A549 (cell line): ENCODE measurements around the gene ECT2. TPM values are rescaled to one million over a fixed set of nuclear protein-coding genes. Genes with fewer than 3 reads are reported as not detected.
"Not testable (repeated sequence)": the region's sequence is repeated elsewhere in the genome, so short reads cannot be mapped to it uniquely, and the experiment has no call there.

ENCODE experiments used
- ATAC-seq, 2 experiments: fragments of 200-7000 bp in 1 of 2; fragments of >200 bp in 1 of 2; cut with Nextera tagmentation in 1 of 2; cut with Tn5 transposase in 1 of 2; 3 replicates each; pipeline versions ENCODE4 v1.8.0 to v1.9.1; 2018 to 2020; ENCODE audit warnings: mild to moderate bottlenecking in 1 of 2, moderate library complexity in 1 of 2
- CTCF ChIA-PET: fragments of 300-600 bp; sonication (Branson Sonifier 250); formaldehyde crosslinking; extraction: SDS; loops from one replicate; lab custom pipeline; 2021; ENCODE audit warnings: antibody characterized with exemption, inconsistent platforms; lab: Yijun Ruan, JAX
- POLR2A ChIA-PET: fragments of 350-600 bp; formaldehyde crosslinking; extraction: SDS; loops from one replicate; lab custom pipeline; 2021; ENCODE audit warnings: antibody characterized with exemption, inconsistent platforms; lab: Yijun Ruan, JAX
- DNase-seq, 2 experiments: peaks; one replicate each; pipeline versions ENCODE4 v3.0.0 to v3.0.0-alpha.2; 2011 to 2016; ENCODE audit warnings: low read depth in 1 of 2, low spot score in 1 of 2
- FAIRE-seq: peaks from 2 replicates; lab custom pipeline; 2011; peaks lifted over from hg19 to GRCh38; lab: Jason Lieb, UNC
- H3K27ac ChIP-seq, 2 experiments: fragments of >200 bp; sonication (Bioruptor Twin); formaldehyde crosslinking; 3 replicates each; pipeline ENCODE4 v1.5.1; 2016 to 2017
- H3K4me1 ChIP-seq: fragments of >200 bp; sonication (Bioruptor Twin); formaldehyde crosslinking; 3 replicates; pipeline ENCODE4 v1.6.1; 2016
- H3K4me2 ChIP-seq: fragments of >200 bp; sonication (Bioruptor Twin); formaldehyde crosslinking; 3 replicates; pipeline ENCODE4 v1.6.1; 2016
- H3K4me3 ChIP-seq: fragments of >200 bp; sonication (Bioruptor Twin); formaldehyde crosslinking; 3 replicates; pipeline ENCODE4 v1.5.1; 2016
- H3K9me3 ChIP-seq: fragments of >200 bp; sonication (Bioruptor Twin); formaldehyde crosslinking; 3 replicates; pipeline ENCODE4 v1.6.1; 2016
- BCL3 ChIP-seq: fragments of >200 bp; sonication (Bioruptor Twin); formaldehyde crosslinking; IDR thresholded peaks from 3 replicates; pipeline ENCODE4 v1.6.1; 2016
- CBX8 ChIP-seq: fragments of 200-600 bp; sonication (generic); IDR thresholded peaks from 2 replicates; pipeline ENCODE4 v1.6.1; 2016
- CHD4 ChIP-seq: fragments of 200-600 bp; sonication (generic); IDR thresholded peaks from 2 replicates; pipeline ENCODE4 v1.6.1; 2016; ENCODE audit warnings: antibody characterized with exemption, mild to moderate bottlenecking, borderline replicate concordance
- EP300 ChIP-seq, 2 experiments: fragments of >200 bp; sonication (Bioruptor Twin); formaldehyde crosslinking; IDR thresholded peaks; 2 replicates in 1 of 2; 3 replicates in 1 of 2; pipeline ENCODE4 v1.6.1; 2016 to 2017
- FOXS1 ChIP-seq: fragments of 250-450 bp; sonication (Bioruptor Pico); IDR thresholded peaks from 2 replicates; pipeline ENCODE4 v1.5.0; 2020; ENCODE audit warnings: mild to moderate bottlenecking, moderate library complexity
- GATA3 ChIP-seq: IDR thresholded peaks from 2 replicates; pipeline ENCODE4 v1.6.1; 2012; ENCODE audit warnings: borderline replicate concordance
- HEYL ChIP-seq: fragments of 250-450 bp; sonication (Bioruptor Pico); IDR thresholded peaks from 2 replicates; pipeline ENCODE4 v1.8.0; 2021; ENCODE audit warnings: mild to moderate bottlenecking, moderate library complexity
- HOXB5 ChIP-seq: fragments of 250-450 bp; sonication (Bioruptor Pico); IDR thresholded peaks from 2 replicates; pipeline ENCODE4 v1.5.0; 2020; ENCODE audit warnings: mild to moderate bottlenecking, moderate library complexity
- JUN ChIP-seq, 2 experiments: fragments of >200 bp; sonication (Bioruptor Twin); formaldehyde crosslinking; IDR thresholded peaks; 2 replicates in 1 of 2; 3 replicates in 1 of 2; pipeline ENCODE4 v1.6.1; 2016 to 2017
- MAFK ChIP-seq: fragments of 450-650 bp; IDR thresholded peaks from 2 replicates; pipeline ENCODE4 v1.6.1; 2014; ENCODE audit not compliant: partially characterized antibody
- MYC ChIP-seq: IDR thresholded peaks from 2 replicates; pipeline ENCODE4 v1.6.1; 2012; ENCODE audit warnings: mild to moderate bottlenecking, inconsistent platforms, low read length, improper control_type of control experiment, borderline replicate concordance
- NFE2L2 ChIP-seq: fragments of 150-350 bp; conservative IDR thresholded peaks from 2 replicates; pipeline ENCODE4 v1.6.1; 2014; ENCODE audit warnings: low read length
- NPAS2 ChIP-seq: fragments of 250-450 bp; sonication (Bioruptor Pico); IDR thresholded peaks from 2 replicates; pipeline ENCODE4 v1.8.0; 2022; ENCODE audit warnings: mild to moderate bottlenecking, moderate library complexity, borderline replicate concordance
- NR3C1 ChIP-seq: fragments of >200 bp; sonication (Bioruptor Twin); formaldehyde crosslinking; IDR thresholded peaks from 3 replicates; pipeline ENCODE4 v1.6.1; 2017
- PHF8 ChIP-seq: fragments of 200-600 bp; sonication (generic); IDR thresholded peaks from 2 replicates; pipeline ENCODE4 v1.6.1; 2016; ENCODE audit warnings: low read depth, mild to moderate bottlenecking, antibody characterized with exemption, moderate library complexity, borderline replicate concordance
- POLR2A ChIP-seq: IDR thresholded peaks from 2 replicates; pipeline ENCODE4 v1.6.1; 2012; ENCODE audit warnings: mild to moderate bottlenecking, low read length
- POLR2AphosphoS2 ChIP-seq: conservative IDR thresholded peaks from 2 replicates; pipeline ENCODE4 v1.6.1; 2012; ENCODE audit warnings: low read length, improper control_type of control experiment, inconsistent platforms
- RAD21 ChIP-seq, 2 experiments: fragments of >200 bp in 1 of 2; sonication (Bioruptor Twin) in 1 of 2; formaldehyde crosslinking in 1 of 2; IDR thresholded peaks in 1 of 2; conservative IDR thresholded peaks in 1 of 2; 2 replicates in 1 of 2; 3 replicates in 1 of 2; pipeline ENCODE4 v1.6.1; 2012 to 2018; ENCODE audit warnings: inconsistent platforms in 1 of 2
- RARB ChIP-seq: fragments of 250-450 bp; sonication (Bioruptor Pico); IDR thresholded peaks from 2 replicates; pipeline ENCODE4 v1.8.0; 2021; ENCODE audit warnings: mild to moderate bottlenecking, moderate library complexity
- RCOR1 ChIP-seq: fragments of 150-350 bp; IDR thresholded peaks from 2 replicates; pipeline ENCODE4 v1.6.1; 2014; ENCODE audit warnings: antibody characterized with exemption, low read length, low read depth
- RFX5 ChIP-seq: fragments of 450-650 bp; IDR thresholded peaks from 2 replicates; pipeline ENCODE4 v1.7.1; 2014; ENCODE audit warnings: antibody characterized with exemption, mild to moderate bottlenecking, moderate library complexity
- RNF2 ChIP-seq: fragments of 200-600 bp; sonication (generic); IDR thresholded peaks from 2 replicates; pipeline ENCODE4 v1.6.1; 2016; ENCODE audit warnings: low read depth, mild to moderate bottlenecking, antibody characterized with exemption, moderate library complexity, borderline replicate concordance
- SMC3 ChIP-seq: fragments of >200 bp; sonication (Bioruptor Twin); formaldehyde crosslinking; IDR thresholded peaks from 3 replicates; pipeline ENCODE4 v1.6.1; 2018; ENCODE audit warnings: inconsistent platforms
- TP53 ChIP-seq: fragments of 250-450 bp; sonication (Bioruptor Pico); IDR thresholded peaks from 2 replicates; pipeline ENCODE4 v1.5.0; 2021; ENCODE audit warnings: mild to moderate bottlenecking, moderate library complexity
- ZC3H11A ChIP-seq: fragments of 450-650 bp; IDR thresholded peaks from 2 replicates; pipeline ENCODE4 v1.6.1; 2014; ENCODE audit warnings: antibody characterized with exemption, mild to moderate bottlenecking
- ZFP36 ChIP-seq: fragments of 450-650 bp; IDR thresholded peaks from 2 replicates; pipeline ENCODE4 v1.6.1; 2014; ENCODE audit warnings: borderline replicate concordance; ENCODE audit not compliant: partially characterized antibody
- ZNF302 ChIP-seq: fragments of 250-450 bp; sonication (Bioruptor Pico); IDR thresholded peaks from 2 replicates; pipeline ENCODE4 v1.9.0; 2021; ENCODE audit warnings: inconsistent platforms, mild to moderate bottlenecking, moderate library complexity
- ZSCAN20 ChIP-seq: fragments of 250-450 bp; sonication (Bioruptor Pico); IDR thresholded peaks from 2 replicates; pipeline ENCODE4 v1.8.0; 2022; ENCODE audit warnings: mild to moderate bottlenecking, moderate library complexity
- WGBS: methylation state at CpG from one replicate; pipeline ENCODE4 v1.1.6; 2017; ENCODE audit errors: missing lambda C conversion rate; 5-methylcytosine and 5-hydroxymethylcytosine counted together
- polyA plus RNA-seq, 4 experiments: library from polyadenylated mRNA; depleted of rRNA in 3 of 4; stranded (reverse); fragments of >200 nt; fragmentation: RNase III in 1 of 4; extraction: RNeasy Plus Mini Kit Qiagen cat#74134 plus additional on column Dnase treatment in 1 of 4; gene quantifications; 2 replicates in 3 of 4; 3 replicates in 1 of 4; pipeline ENCODE4 v1.2.3, GENCODE V29; 2011 to 2017
- TF ChIP-seq, protein P1 (sequence below): IDR thresholded peaks from 2 replicates; pipeline ENCODE4 v1.6.1; 2012
- TF ChIP-seq, protein P2 (sequence below): IDR thresholded peaks from 2 replicates; pipeline ENCODE4 v1.6.1; 2012; ENCODE audit warnings: low read depth, borderline replicate concordance

Gene ECT2
- polyA plus RNA-seq, 2 of the 4 experiments (the other 2 are of a cell fraction): 96.5 to 187 TPM

DNA sequence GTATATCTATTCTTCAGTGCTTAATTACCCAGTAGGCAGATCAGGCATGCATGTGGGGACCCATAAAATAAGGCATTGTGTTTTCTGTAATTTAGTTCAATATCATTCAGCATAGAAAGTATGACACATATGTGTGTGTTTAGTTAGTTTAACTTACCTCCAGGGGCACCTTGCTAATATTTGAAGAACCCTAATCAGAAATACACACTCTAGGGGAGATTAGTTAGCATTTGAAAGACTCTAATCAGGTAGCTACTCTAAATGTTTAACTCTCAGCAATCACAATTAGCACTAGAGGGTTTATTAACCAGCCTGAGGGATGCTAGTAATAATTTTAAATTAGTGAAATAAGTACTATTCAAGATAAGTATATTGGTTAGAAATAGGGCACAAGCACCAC lies 104.5 kb downstream of the ECT2 start:
- DNase-seq: no peak
- TF ChIP-seq POLR2A (no peak), TP53 (CRISPR knock-in tag) (no peak), RFX5 (no peak), ZFP36 (no peak), ZC3H11A (no peak), SMC3 (no peak), POLR2AphosphoS2 (no peak), PHF8 (no peak), JUN (IDR thresholded peaks at IDR 0.05) (no peak), EP300 (IDR thresholded peaks at IDR 0.05) (no peak), RNF2 (no peak), RAD21 (conservative IDR thresholded peaks at IDR 0.05 in 1 of 2, IDR thresholded peaks at IDR 0.05 in 1 of 2) (no peak), HOXB5 (CRISPR knock-in tag) (no peak), GATA3 (no peak), RCOR1 (no peak), HEYL (no peak)
- TF ChIP-seq, protein P1, sequence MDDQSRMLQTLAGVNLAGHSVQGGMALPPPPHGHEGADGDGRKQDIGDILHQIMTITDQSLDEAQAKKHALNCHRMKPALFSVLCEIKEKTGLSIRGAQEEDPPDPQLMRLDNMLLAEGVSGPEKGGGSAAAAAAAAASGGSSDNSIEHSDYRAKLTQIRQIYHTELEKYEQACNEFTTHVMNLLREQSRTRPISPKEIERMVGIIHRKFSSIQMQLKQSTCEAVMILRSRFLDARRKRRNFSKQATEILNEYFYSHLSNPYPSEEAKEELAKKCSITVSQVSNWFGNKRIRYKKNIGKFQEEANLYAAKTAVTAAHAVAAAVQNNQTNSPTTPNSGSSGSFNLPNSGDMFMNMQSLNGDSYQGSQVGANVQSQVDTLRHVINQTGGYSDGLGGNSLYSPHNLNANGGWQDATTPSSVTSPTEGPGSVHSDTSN: no peak
- ChIA-PET POLR2A (no interaction called here), CTCF (no interaction called here)
- H3K27ac ChIP-seq: no peak overlapping the region
- no peak for FAIRE-seq
- H3K4me3 ChIP-seq: no peak overlapping the region
- H3K9me3 ChIP-seq: no peaks in the 10 kb centered on the region
- ATAC-seq: no peak
- H3K4me1 ChIP-seq: no peaks in the 10 kb centered on the region
- H3K4me2 ChIP-seq: no peak overlapping the region

- CTCF ChIA-PET: interaction anchor here (0.9 kb wide), 1 partner anchor 20 kb away, joined by 3 read pairs; no protein-coding TSS in a partner anchor
- DNase-seq: no peak
- Histone ChIP-seq H3K4me2 (no peak overlapping the region), H3K4me3 (no peak overlapping the region), H3K27ac (no peak overlapping the region), H3K4me1 (no peaks in the 10 kb centered on the region), H3K9me3 (no peaks in the 10 kb centered on the region)
- 71% methylated on average over 4 of the region's 4 CpGs for WGBS
- POLR2A ChIA-PET: no interaction called here
- TF ChIP-seq MAFK (peak; percentile 69), RARB (CRISPR knock-in tag) (no peak)
- no peak for ATAC-seq
- FAIRE-seq: no peak
These were observed 106.5 kb downstream of the ECT2 start for GRCh38 chr3:172856795-172857742.

DNA sequence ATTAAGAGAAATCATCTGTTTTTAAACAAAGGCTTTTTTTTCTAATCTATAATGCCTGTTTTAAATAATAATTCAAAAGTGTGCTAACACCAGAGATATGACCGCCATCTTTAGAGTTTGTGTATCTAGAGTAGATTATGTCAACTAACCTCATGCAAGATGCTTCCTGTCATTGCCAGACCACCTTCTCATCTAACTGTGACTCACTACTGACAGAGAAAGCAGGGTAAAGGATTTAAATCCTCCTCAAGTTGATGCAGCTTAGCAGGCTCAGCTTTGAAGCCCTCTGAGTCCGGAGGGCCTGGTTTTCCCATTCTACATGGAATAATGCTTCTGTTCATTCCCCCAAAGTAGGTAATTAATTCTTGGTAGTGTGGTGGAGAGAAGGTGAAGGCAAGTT lies 108.5 kb downstream of the ECT2 start:
- H3K4me1 ChIP-seq: no peaks in the 10 kb centered on the region
- FAIRE-seq: no peak
- WGBS: 75% methylated on average over 2 of the region's 2 CpGs

GRCh38 chr3:172866726-172867350 lies 116.3 kb downstream of the ECT2 start:
- POLR2A ChIA-PET, H3K9me3 ChIP-seq, FAIRE-seq, CTCF ChIA-PET, H3K4me2 ChIP-seq, ATAC-seq, DNase-seq, H3K27ac ChIP-seq, H3K4me3 ChIP-seq, H3K4me1 ChIP-seq: not testable (repeated sequence)
- WGBS: 49% methylated on average over 10 of the region's 38 CpGs

More for the DNA sequence above, 108.5 kb downstream of the ECT2 start:
- Histone ChIP-seq H3K4me2 (no peak overlapping the region), H3K27ac (no peak overlapping the region), H3K4me3 (no peak overlapping the region)
- CTCF ChIA-PET: no interaction called here
- no peak for DNase-seq
- no peak for ATAC-seq
- TF ChIP-seq ZNF302 (CRISPR knock-in tag) (no peak), CBX8 (no peak), FOXS1 (CRISPR knock-in tag) (no peak), CHD4 (no peak), NPAS2 (CRISPR knock-in tag) (no peak), EP300 (IDR thresholded peaks at IDR 0.05) (no peak), TP53 (CRISPR knock-in tag) (no peak), NR3C1 (no peak), POLR2AphosphoS2 (no peak), NFE2L2 (no peak), BCL3 (no peak), MYC (no peak), ZSCAN20 (no peak)
- TF ChIP-seq, protein P2, sequence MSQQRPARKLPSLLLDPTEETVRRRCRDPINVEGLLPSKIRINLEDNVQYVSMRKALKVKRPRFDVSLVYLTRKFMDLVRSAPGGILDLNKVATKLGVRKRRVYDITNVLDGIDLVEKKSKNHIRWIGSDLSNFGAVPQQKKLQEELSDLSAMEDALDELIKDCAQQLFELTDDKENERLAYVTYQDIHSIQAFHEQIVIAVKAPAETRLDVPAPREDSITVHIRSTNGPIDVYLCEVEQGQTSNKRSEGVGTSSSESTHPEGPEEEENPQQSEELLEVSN: no peak
- TF ChIP-seq, all 56 proteins: peak for 0
- POLR2A ChIA-PET: no interaction called here
- no peaks in the 10 kb centered on the region for H3K9me3 ChIP-seq
